Fibroblast of the conjunctiva (primary cell): Measurements from ENCODE around the gene ARHGAP45.

Experiments used
- DNase-seq: peaks from one replicate; pipeline ENCODE4 v3.0.0-alpha.2; 2010; ENCODE audit warnings: low read depth

The ARHGAP45 gene

GRCh38 chr19:1070931-1071791 is 4.2 kb downstream of the ARHGAP45 start:
- no peak for DNase-seq

DNA sequence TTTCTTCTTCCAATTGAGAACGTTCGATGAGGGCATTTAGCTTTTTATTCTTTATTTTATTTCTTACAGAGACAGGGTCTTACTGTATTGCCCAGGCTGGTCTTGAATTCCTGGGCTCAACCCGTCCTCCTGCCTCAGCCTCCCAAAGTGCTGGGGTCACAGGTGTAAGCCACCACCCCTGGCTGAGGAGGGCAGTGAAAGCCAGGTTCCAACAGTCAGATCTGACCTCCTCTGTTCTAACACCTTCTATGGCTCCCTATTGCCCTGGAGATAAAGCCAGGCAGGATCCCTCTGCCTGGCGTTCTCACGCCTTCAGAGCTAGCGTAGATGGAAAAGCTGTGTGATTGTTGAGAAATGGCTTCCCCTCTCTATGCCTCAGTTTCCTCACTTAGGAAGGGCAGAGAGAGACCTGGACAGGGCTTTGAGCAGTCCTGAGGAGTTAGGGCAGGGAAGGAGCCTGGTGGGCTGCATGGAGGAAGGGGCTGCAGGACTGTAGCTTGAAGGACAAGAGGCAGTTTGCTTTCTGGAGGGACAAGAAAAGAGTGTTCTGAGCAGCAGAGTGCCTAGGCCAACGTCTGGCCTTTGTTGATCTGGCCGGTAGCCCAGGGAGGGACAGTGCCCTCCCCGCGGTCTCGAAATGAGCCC is 5.5 kb downstream of the ARHGAP45 start:
- no peak for DNase-seq

- no peak for DNase-seq
Observed at GRCh38 chr19:1073063-1073955, 6.3 kb downstream of the ARHGAP45 start.

- no peak for DNase-seq
Observed at GRCh38 chr19:1073956-1074517, 7.1 kb downstream of the ARHGAP45 start.

DNA sequence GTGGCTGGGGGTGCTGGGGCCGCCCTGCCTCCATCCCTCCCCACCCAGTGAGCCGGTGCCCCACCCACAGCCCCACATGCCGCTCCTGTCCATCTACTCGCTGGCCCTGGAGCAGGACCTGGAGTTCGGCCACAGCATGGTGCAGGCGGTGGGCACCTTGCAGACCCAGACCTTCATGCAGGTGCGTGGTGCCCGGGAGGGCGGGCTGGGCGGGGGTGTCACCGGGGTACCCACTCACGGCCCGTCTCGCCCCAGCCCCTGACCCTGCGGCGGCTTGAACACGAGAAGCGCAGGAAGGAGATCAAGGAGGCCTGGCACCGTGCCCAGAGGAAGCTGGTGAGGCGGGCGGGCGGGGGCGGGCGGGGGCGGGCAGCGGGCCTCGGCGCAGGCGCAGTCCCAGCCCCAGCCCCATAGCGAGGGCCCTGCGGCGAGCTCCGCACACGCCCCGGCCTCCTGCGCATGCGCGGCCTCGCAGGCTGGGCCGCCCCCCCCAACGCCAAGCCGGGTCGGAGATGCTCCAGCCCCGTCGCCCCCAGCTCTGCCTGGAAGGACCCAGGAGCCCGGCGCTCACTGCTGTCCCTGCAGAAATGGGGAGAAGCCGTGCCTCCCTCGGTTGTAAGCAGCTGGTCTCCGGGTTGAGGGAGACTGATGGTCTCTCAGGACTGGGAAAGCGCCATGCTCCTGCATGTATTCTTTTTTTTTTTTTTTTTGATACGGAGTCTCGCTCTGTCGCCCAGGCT is 7.7 kb downstream of the ARHGAP45 start:
- DNase-seq, result no peak

- no peak for DNase-seq
Observed at GRCh38 chr19:1076046-1076386, 9.0 kb downstream of the ARHGAP45 start.

- DNase-seq, result no peak
Observed at GRCh38 chr19:1076951-1077350, 10.0 kb downstream of the ARHGAP45 start.

- no peak for DNase-seq
Observed at GRCh38 chr19:1079566-1080111, 12.7 kb downstream of the ARHGAP45 start.

- no peak for DNase-seq
Observed at GRCh38 chr19:1080360-1081161, 13.6 kb downstream of the ARHGAP45 start.

GRCh38 chr19:1081301-1082164 is 14.6 kb downstream of the ARHGAP45 start:
- no peak for DNase-seq

DNA sequence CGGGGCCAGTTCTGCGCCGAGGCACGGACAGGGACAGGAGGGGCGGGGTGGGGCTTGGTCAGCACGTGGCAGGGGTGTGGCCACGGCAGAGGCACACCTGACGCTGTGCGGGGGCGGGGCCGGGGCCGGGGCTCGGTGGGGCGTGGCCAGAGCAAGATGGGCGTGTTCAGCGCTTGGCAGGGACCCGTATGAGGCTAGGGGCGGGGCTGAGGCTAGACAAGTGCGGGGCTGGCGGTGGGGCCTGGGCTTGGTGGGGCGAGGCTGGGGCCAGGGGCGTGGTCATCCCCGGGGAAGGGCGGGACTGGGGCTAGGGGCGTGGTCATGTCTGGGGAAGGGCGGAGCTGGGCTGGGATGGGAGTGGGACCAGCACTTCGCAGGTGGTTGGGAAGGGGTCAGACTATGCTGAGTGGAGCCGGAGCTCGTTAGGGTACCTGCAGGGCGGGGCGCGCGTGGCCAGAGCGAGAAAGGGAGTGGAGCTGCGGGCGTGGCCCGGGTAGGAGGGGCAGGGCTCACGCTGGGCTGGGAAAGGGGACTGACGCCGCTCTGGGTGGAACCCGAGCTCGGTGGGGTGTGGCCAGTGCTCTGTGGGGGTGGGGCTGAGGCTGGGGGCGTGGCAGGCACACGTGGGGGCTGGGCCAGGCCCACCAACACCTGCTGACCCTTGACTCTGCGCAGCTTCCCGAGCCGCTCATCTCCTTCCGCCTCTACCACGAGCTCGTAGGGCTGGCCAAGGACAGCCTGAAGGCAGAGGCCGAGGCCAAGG is 15.4 kb downstream of the ARHGAP45 start:
- DNase-seq, result no peak

DNA sequence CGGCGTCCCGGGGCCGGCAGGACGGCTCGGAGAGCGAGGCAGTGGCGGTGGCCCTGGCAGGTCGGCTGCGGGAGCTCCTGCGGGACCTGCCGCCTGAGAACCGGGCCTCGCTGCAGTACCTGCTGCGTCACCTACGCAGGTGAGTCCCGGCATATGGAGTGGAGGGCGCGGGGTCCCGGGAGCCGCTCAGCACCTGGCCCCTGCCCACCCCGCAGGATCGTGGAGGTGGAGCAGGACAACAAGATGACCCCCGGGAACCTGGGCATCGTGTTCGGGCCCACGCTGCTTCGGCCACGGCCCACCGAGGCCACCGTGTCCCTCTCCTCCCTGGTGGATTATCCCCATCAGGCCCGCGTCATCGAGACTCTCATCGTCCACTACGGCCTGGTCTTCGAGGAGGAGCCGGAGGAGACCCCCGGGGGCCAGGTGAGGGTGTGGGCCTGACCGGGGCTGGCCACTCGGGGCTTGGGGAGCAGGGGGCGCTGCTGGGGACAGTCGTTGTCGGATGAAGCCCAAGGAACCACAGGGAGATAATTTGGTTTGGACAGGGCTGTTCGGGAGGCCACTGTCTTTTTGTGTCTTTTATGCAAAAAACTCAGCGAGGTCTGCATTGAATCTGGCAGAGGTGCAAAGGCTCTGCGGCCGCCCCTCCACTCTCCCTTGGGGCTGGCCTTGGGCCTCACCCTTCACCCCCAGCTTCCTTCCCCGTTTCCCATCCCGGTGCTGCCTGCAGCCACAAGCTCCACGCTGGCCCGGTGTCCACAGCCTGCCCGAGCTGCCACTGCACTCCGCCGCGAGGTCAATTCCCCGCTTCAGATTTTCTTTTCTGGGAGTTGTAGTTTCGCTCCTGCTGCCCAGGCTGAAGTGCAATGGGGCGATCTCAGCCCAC is 16.2 kb downstream of the ARHGAP45 start:
- no peak for DNase-seq

GRCh38 chr19:1084024-1084868 is 17.3 kb downstream of the ARHGAP45 start:
- DNase-seq, result no peak

GRCh38 chr19:1085053-1085658 is 18.2 kb downstream of the ARHGAP45 start:
- DNase-seq, result no peak

GRCh38 chr19:1085676-1086442 is 18.9 kb downstream of the ARHGAP45 start:
- no peak for DNase-seq
